D721Med (cell line): Measurements from ENCODE around the gene STRIP1.

Experiments
- DNase-seq: peaks from one replicate; pipeline ENCODE4 v3.0.0; 2011; ENCODE audit warnings: low spot score; ENCODE audit not compliant: insufficient read length
- FAIRE-seq: peaks from 2 replicates; lab custom pipeline; 2011; peaks lifted over from hg19 to GRCh38; lab: Jason Lieb, UNC
- CTCF ChIP-seq: IDR thresholded peaks from 2 replicates; pipeline ENCODE4 v1.5.1; 2012; ENCODE audit warnings: mild to moderate bottlenecking, control low read depth; ENCODE audit not compliant: insufficient read depth; ENCODE audit errors: missing control alignments

STRIP1 gene

DNA sequence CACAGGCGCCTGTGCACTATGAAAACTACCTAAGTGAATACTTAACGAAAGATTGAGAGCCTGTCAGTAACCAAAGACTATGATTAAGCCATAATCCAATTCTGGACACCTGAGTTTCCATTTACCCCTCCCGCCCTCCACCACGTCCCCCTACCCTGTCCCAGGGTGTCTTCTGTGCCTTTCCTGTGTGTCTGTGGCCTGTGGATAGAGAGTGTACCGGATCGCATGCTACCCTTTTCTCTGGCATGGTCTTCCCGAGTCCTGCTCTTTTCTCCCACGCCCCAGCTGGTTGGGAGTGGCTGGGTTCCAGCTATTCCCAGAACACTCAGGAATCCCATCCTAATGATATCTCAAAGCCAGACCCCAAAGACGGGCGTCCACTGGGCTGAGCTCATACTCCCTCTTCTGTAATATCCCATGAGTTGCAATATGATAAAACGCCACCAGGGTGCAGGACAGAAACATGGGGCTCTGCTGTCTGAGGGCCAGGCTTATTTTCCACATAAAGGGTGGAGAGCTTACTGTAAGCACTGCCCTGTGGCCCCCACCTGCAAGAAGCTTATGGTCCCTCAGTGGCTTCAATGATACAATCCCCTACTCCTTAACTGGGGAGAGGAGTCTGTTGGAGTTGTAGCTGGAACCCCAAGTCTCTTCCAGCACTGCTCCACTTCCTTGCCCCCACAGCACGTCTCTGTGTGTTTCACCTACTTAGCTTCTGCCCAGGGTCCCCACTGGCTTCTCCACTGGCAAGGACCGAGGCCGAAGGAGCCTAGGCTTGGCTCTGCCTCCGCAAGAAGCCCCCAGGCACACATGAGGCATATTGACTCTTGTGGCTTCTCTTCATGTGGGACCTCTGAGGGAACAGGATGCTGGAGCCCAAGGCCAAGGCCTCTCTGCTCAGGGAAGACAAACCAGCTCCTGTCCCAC is 53.7 kb downstream of the STRIP1 start:
- TF ChIP-seq CTCF: peak; percentile 62
- no peak for FAIRE-seq
- peak; percentile 67 for DNase-seq

DNA sequence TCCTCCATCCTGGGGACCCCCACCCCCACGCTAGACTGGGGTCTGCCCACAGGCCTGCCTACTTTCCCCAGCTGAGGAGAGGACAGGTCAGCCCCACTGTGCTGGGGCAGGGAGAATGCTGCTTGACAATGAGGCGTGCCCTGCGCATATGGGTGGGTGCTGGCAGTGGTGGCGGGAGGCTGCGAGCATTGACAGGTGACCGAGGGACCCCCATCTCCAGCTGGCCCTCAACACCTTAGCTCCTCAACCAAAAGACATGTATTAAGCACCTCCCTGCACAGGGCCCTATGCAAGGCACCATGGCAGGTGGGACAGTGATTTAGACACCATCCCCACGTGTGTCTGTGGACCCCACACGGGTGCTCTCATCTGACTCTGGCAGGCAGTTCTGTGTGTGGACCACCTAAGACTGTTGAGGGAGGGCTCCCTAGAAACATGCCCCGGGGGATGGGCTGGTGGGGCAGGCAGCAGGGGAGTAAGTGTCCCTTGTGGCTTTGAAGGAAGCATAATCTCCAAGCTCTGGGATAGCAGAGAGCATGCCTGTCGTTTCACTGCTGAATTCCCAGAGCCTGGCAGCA is 54.4 kb downstream of the STRIP1 start:
- no peak for TF ChIP-seq CTCF
- FAIRE-seq: no peak
- DNase-seq: no peak

DNA sequence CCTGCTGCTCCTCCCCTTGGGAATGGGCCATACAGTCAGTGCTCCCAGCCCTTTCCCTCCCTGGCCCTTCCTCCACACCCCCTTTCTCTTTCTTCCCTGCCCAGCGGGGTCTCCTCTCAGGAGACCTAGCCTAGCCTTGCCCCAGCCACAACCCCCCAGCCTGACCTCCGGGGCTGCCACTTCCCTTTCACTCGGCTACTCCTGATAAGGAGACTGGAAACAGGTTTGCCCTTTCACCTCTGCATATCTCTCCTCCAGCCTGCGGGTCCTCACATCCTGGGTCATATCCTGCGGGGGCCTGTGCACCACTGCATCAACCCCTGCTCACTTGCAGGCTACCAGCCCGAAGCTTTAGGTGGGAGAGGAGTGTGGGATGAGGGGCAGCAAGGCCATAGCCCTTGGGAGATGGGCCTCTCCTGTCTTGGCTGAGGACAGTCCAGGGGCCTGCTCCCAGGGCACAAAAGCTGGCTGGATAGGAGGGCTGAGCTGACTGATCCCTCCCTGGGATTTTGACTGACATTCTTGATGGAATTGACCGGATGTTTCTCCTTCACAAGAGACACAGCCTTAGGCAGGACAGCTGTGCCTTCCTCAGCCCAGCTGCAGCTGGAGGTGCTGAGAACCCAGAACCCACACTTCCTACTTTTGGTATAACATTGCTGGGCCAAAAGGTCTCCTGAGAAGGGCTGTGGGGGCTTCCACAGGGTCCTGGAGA is 55.3 kb downstream of the STRIP1 start:
- no peak for TF ChIP-seq CTCF
- no peak for DNase-seq
- no peak for FAIRE-seq

DNA sequence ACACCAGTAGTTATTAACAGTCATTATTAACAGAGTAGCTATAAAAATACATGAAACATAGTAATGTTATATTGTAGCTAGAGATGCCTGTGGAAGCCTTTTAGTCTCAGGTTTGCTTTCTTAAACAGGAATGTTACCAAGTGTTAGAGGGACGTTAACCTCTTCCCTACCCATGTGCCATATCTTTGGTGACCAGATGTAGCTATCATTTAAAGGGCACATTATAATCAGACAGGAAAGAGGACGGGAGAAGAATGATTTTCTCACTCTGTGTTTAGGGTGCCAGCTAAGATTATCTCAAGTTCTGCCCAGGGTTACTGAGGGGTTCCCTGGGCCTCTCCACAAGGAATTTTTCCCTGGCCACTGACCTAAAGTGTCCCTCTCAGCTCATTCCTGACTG is 57.0 kb downstream of the STRIP1 start:
- no peak for FAIRE-seq
- no peak for DNase-seq
- no peak for TF ChIP-seq CTCF

GRCh38 chr1:110091791-110092190 is 57.4 kb downstream of the STRIP1 start:
- DNase-seq (no peak), FAIRE-seq (no peak)
- no peak for TF ChIP-seq CTCF

DNA sequence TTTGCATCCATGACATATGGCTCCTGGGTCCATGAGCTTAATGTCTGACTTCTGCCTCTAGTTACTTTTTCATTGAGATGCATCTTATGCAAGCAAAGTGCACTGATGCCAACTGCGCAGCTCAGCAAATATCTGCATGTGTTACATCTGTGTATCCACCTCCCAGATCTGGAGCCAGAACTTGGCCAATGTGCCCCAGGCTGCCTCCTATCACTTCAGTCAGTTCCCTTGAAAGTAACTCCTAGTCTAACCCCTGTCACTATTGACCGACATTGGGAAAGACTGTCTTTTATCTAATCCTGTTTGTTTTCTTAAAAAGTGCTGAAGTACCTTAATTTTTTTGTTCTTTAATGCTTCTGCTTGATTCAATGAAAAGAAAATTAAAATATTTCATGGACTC is 58.6 kb downstream of the STRIP1 start:
- no peak for DNase-seq
- no peak for TF ChIP-seq CTCF
- no peak for FAIRE-seq
